ENCODE results near the gene AK5.

Gene AK5

GRCh38 chr1:77550135-77550534 is 268.3 kb downstream of the AK5 start:
- DNase-seq = no peak

GRCh38 chr1:77552626-77553025 is 270.8 kb downstream of the AK5 start:
- DNase-seq = no peak

- DNase-seq = no peak
Measured at GRCh38 chr1:77553568-77554291, 271.9 kb downstream of the AK5 start.

- no peak for DNase-seq
Measured at GRCh38 chr1:77556045-77556444, 274.2 kb downstream of the AK5 start.

- no peak for DNase-seq
Measured at GRCh38 chr1:77557053-77557452, 275.2 kb downstream of the AK5 start.

- DNase-seq = no peak
Measured at GRCh38 chr1:77558591-77559164, 276.9 kb downstream of the AK5 start.

GRCh38 chr1:77560741-77561140 is 278.9 kb downstream of the AK5 start:
- no peak for DNase-seq

GRCh38 chr1:77562596-77563150 is 280.9 kb downstream of the AK5 start:
- DNase-seq = no peak

GRCh38 chr1:77565321-77565720 is 283.5 kb downstream of the AK5 start:
- DNase-seq = no peak

GRCh38 chr1:77571642-77572041 is 289.8 kb downstream of the AK5 start:
- DNase-seq = no peak

- no peak for DNase-seq
Measured at GRCh38 chr1:77579547-77579946, 297.7 kb downstream of the AK5 start.

- DNase-seq = no peak
Measured at GRCh38 chr1:77582905-77583304, 301.1 kb downstream of the AK5 start.

- no peak for DNase-seq
Measured at GRCh38 chr1:77583483-77583882, 301.7 kb downstream of the AK5 start.

GRCh38 chr1:77584884-77585283 is 303.1 kb downstream of the AK5 start:
- DNase-seq = no peak

GRCh38 chr1:77585610-77586314 is 303.9 kb downstream of the AK5 start:
- DNase-seq = no peak

GRCh38 chr1:77589231-77589630 is 307.4 kb downstream of the AK5 start:
- DNase-seq = no peak

GRCh38 chr1:77590651-77591050 is 308.8 kb downstream of the AK5 start:
- no peak for DNase-seq

- DNase-seq = no peak
Measured at GRCh38 chr1:77592906-77593305, 311.1 kb downstream of the AK5 start.

- no peak for DNase-seq
Measured at GRCh38 chr1:77594366-77595112, 312.7 kb downstream of the AK5 start.

GRCh38 chr1:77597310-77597709 is 315.5 kb downstream of the AK5 start:
- no peak for DNase-seq

- no peak for DNase-seq
Measured at GRCh38 chr1:77605246-77606026, 323.6 kb downstream of the AK5 start.

- DNase-seq = no peak
Measured at GRCh38 chr1:77608893-77609292, 327.1 kb downstream of the AK5 start.

Data from activated effector memory CD4-positive, alpha-beta T cell treated with anti-CD3 and anti-CD28 coated beads, Interleukin-2, amount 50 U/mL, for 16 hours (primary cell).